HG02759 (cell line): ENCODE results near the gene MLN.

Experiments
- ATAC-seq: cut with Tn5 transposase; IDR thresholded peaks from one replicate; pipeline ENCODE4 v1.9.1; 2021; ENCODE audit warnings: mild to moderate bottlenecking, moderate library complexity; ENCODE audit not compliant: unreplicated experiment

The MLN gene

DNA sequence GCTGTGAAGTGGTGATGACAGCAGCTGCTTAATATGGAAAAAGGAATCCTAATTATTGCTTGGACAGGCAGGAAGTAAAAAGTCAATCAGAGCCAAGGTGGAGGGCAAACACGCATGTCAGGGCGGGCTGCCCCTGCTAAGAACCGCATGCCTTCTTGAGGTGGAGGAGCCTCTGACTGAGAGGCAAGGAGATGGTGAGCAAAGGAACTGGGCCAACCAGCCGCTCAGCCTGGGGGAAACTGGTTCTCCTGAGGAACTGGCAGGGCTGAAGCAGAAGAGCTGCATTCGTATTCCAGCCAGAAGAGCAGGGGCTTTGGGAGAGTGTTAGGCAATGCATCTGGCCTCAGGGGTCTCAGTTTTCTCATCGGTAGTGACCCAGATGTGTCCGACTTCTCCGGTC is 13.1 kb upstream of the MLN start:
- ATAC-seq = no peak

DNA sequence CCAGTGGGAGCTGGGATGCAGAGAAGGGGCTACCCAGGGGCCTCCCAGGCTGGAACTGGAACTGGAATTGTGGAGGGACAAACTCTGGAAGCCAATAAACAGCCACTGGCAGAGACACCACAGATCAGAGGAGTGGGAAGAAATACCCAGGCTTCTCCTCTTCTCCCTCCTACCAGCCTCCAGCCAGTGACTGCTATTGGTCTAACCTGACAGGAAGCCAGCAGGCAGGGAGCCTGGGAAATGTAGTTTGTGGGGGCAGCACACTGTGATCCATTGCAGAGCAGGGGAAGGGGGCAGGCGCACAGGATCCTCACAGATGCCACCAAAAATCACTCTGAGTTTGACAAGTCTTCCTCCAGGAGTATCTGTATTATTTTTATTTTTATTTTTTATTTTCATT is 12.1 kb upstream of the MLN start:
- ATAC-seq = no peak

DNA sequence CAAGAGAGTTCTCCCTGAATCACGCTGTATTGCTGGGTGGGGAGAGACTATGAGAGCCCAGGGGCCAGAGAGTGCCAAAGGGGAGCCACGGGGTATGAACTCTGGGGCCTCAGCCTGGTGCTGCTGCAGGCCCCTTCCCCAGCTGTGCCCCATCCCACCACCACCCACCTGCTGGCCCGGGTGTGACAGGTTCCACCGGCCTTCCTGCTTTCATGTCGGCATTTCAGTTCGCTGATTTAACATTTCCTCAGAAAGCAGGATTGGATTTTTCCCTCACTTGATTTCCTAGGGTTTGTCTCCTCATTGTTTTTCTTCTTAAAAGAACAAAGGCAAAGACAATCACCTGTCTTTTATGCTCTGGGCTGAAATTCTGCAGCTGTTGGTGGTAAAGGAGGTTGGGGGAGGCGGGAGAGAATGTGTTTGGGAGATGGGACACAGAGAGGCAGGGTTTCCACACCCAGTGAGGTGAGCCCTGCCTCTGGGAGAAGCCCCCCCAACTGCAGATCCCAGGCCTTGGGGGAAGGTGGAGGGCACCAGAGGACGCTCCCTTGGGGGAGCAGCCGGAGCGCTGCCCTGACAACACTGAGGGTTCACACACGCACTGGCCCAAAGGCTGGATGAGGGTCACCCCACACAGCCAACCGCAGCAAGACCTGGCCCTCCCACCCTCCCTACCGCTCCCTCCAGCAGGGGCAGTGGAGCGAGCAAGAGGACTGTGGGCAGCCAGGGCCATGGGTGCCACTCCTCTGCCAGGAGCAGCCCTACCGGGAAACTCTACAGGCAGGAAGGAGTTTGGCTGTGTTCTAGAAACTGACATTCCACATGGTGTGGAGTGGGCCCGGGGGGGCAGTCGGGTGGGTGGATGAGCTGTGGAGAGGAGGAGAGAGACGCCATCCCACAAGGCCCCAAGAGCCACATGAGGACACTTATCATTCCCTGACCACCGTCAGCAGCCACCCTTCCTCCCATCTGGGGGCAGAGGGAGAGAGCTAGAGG is 10.5 kb upstream of the MLN start:
- no peak for ATAC-seq

DNA sequence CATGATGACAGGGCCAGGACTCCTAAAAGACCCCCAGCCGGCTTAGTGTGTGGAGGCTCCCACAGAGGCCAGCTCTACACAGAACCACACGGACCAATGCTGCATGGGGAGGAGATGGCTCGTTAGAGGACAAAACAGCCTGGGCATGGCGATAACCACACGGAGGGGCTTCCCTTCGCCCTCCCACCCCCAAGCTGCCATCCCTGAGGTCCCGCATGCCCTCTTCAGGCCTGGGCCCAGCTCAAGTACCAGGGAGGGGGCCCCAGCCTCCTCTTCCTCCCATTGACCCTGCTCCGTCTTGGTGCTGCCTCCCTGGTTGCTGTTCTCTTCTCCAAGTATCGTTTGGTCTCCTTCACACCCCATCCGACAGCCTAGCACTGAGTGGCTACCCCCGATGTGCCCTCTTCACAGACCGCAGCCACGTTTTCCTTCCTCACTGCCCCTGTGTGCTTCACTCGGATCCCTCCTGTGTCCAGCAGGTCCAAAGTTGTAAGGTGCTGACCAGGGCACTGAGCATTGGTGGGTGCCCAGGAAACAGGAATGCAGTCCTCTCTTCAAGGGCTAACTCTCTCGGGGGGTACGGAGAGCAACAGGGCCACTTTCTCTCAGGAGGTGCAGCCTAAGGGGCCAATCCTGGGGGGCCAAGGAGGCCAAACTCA is 9.6 kb upstream of the MLN start:
- no peak for ATAC-seq

DNA sequence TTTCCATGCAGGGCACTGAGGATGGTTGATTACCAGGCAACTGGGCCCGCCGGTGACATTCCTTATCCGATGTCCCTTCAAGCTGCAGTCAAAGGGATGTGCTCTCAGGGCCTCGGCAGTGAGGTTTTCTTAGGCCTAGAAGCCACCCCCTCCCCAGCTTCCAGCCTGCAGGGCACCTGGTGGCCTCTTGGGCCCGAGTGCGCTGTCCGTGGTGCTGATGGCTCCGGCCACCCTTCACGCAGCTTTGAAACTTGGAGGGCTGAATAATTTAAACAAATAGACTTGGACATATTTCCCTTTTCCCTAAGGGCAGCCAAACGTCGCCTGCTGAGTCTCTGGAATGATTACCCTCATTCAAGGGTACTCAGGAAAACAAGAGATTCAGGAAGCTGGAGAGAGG is 8.9 kb upstream of the MLN start:
- ATAC-seq = no peak

DNA sequence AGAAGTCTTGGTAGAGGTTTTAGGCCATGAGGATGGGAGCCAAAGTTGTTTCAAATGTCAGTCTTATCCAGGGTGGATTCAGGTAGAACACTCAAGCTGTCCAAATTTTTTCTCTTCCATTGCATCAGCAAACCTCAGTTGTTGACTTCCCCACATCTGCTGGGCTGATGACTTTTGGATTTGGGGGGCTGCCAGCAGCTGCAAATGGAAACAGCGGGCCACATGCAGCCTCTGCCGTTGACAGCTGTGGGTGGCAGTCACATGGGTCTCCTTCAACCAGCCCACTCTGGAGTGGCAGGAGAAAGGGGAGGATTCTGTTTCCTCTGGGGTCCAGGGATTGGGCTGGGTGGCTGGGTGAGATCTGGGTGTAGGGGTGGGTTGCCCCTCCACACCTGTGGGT is 5.8 kb upstream of the MLN start:
- no peak for ATAC-seq

DNA sequence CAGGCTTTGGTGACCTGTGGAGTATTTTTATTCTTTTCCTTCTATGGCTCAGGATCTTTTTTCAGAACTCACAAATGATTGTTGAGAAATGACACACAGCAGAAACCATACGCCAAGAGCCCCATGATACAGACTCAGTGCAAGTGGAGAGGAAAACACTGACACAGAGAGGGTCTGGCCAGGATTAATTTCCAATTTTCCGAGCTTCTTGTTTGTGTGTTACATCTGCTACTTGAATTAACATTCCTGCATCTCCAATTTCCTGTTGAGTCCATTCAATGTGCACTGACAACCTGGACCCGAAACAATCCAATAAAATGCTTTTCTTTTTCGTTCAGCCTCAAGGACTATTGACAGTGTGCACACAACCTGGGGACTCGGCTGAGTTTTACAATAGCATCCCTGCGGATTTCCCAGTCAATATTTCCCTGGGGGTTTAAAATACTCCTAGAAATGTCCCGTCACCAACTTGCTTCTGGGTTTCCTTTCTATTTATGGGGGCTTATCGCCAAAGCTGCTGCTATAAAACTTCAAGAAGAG is 4.9 kb upstream of the MLN start:
- no peak for ATAC-seq

DNA sequence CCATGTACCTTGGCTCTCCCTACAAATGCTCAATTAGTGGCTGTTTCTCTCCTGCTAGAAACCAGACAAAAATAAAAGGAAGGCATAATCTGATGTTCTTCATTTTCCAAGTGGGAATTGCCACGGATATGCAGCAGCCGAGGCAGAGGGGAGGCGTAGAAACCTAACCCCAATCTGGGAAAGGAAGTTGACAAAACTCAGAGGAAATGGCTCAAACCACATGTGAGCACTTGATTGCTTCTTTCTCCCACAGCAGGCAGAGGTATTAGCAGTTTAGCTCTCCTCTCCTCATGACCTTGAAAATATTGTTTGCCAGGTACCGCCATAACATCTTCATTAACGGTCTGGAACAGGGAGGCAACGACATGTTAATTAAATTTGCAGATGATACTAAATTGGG is 3.8 kb upstream of the MLN start:
- ATAC-seq = no peak

DNA sequence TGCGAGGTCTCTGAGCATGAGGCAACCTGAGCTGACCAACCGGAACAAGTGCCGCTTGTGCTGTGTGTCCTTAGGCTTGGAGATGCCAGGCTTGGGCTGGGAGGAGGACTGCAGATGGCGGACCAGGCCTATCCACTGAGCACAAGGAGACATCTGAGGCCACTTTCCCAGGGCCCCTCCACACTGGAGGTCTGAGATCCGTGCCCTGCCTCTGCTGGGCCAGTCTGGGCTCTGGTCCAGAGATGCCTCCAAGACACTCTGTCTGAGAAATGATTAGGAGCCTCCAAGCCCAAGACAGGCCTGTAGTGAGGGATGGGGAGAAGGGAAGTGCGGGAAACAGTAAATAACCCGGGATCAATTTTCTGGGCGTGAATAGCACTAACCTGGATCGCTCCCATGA is 3.0 kb upstream of the MLN start:
- no peak for ATAC-seq

DNA sequence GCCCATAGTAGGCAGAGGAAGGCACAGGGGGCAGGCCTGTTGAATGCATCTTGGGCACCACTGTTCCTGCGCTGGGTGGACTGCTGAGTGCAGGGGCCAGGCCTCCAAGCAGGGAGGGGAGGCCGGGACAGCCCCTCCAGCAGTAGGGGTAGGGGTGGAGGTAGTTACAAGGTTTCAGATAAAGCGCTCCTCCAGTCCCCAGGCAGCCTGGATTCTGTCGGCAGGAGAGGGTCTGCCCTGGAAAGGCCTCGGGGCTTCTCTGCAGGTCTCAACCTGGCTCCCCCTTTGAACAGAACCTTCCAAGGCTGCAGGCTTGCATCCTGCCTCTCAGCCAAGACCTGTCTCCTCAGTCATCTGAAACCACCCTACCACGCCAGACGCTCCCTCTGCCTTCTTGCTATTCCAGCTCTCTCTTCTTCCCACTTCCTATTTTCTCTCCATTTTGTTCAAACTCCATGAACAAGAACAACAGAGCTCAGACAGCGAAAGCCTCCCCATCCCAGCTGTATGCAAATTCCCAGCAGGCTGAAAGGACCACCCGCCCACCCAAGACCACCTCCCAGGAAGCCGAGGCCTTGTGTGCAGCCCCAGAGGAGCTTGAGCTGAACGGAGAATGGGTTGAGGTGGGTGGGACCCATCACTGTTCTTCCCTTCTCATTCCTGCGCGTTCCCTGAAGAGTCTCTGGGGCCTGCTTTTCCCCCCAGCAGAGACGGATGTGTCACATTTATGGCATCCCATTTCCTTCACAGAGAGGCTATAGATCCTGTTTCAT is 1.4 kb downstream of the MLN start:
- no peak for ATAC-seq

DNA sequence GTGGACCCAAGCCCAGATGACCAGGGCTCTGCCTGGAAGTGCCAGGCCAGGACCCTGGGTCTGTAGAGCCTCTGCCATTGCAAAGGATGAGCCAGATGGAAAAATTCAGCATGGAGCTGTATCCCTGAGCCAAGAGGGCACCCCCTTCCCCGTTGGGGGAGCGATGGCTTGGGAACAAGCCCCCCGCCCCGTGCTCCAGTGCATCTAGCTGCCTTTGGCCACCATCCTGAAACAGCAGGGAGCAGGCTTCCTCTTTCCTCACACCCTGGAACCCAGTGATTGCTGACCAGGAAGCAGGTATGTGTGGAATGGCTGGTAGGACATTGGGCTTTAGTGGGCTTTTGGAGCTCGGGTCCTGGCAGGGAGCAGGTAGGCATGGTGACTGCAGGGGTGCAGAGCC is 2.2 kb downstream of the MLN start:
- no peak for ATAC-seq

DNA sequence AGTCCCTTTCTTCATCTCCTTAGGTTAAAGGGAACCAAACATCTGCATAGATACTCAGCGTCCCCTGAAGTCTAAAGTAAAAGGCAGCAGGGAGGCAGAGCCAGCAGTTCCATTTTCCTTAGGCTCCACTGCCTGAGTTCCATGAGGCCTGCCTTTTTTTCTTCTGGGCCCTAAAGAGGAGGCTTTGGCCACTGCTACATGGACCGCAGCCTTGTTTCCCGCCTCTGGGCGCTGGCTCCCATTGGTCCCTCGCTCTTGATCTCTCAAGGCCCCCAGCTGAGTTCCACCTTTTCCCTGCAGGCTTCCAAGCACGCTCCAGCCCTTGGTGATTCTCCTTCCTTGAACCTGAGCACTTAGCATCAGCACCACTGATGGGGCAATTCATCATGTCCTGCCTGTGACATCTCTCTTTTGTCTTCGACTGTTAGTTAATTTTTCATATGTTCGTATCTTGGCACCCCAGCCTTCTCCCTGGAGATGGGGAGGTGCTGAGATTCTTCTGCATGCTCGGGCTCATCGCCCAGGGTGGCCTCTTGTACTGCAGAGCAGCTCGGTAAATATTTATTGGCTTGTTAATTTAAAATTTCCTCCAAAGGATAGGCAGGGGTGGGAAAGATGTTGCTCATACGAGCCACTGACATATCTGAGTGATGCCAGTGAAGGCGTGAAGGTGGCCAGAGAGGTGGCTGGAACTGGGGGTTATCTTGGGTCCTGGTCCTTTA is 3.4 kb downstream of the MLN start:
- ATAC-seq = no peak

DNA sequence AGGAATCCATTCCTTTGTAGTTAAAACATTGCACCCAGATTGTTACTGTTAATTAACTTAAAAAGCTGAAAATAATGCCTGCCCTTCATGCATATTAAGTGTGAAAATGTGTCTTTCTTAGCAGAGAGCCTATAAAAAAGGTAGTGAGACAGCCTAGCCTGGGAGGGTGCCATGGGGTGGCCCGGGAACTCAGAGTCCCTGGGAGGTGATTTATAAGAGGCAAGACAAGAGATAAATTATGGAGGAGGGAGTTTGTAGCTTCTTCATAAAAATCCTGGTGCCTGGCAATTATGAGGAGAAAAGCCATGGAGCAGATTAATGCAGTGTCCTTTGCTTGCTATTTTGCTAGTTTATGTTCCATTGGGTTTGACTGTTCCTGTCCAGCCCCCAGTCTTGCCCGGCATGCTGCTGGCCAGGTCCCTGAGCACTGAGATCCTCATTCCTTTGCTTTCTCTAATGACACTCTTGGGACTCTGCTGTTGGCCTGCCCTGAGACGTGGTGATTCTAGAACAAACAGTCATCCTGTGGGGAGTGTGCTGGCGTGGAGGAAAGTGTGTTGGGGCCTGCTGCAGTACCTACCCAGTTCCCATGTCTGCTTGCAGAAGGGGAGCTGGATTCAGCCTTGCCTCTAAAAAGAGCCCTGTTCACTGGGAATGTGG is 4.2 kb downstream of the MLN start:
- no peak for ATAC-seq

DNA sequence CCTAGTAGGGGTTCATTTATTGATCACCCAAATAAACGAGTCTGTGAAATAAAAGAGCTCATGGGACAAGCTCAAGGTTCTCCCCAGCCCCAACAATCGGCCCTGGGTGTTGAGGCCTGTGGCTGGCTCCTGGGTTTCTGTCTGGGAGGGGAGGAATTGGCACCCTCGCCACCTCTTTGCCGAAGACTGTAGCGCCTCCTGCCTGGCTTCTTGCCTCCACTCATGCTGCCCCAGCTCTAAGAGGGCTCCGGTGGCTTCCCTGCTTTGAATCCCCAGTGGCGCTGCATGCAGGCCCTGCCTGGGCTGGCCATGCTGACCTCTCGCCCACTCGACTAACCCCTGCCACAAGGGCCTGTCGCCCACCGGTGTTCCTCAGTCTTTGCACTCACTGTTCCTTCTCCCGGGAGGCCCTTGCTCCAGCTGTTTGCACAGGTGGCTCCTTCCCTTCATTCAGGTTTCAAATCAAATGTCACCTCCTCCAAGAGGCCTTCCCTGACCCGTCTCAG is 5.4 kb downstream of the MLN start:
- ATAC-seq = no peak

DNA sequence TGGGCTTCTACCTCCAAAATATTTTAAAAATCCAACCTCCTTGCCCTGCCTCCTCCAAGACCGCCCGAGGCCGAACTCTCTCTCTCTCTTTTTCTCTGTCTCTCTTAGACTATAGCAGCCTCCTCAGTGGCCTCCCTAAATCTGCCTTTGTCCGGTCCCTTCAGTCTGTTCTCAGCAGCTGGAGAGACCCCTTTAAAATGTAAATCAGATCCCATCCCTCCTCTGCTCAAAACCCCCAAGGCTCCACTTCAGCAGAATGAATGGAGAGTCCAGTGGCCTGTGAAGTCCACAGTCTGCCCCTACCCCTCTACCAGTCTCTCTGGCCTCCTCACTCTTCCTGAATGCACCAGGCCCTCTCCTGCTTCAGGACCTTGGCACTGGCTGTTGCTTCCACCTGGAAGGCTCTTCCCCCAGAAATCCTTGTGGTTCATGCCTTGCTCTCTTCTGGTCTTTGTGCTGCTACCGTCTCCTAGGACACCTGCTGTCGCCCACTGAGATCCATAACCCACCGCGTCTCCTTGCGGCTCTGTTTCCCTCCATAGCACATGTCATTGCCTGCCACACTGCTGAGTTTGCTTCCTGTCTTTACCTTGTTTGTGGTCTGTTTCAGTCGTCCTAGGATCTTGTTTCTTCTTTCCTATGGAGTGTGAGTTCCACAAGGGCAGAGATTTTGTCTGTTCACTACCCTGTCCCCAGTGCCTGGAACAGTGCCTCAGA is 6.0 kb downstream of the MLN start:
- ATAC-seq = no peak

DNA sequence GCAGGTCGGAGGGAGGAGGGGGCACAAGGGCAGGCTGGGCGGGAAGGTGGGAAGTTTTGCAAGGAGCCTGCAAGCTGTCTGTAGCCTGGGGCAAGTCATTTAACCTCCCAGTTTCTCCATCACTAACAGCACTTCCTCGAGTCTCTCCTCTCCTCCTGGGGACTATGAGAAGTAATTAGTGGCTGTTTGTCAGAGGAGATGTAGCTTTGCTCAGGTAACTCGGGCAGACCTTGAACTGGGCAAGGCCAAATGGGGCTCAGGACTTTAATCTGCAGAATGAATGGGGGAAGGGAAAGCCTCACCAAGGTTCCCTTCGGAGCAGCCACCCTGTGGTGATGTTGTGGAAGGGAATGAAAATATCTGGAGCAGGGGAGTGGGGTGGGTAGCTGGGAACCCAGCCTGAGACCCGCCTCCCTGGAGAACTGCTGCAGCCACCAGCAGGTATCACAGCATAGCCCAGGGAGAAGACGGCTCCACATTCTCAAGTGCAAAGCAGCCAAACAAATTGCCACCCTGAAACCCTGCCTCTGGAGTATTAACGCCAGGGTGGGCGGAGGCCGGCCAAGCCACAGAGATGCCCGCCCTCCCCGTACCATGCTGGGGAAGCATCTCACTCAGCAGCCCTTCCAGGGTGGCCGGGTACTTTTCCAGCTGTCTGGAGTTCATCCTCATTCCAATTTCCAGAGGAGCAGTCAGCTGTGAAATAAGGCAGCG is 8.7 kb downstream of the MLN start:
- no peak for ATAC-seq

DNA sequence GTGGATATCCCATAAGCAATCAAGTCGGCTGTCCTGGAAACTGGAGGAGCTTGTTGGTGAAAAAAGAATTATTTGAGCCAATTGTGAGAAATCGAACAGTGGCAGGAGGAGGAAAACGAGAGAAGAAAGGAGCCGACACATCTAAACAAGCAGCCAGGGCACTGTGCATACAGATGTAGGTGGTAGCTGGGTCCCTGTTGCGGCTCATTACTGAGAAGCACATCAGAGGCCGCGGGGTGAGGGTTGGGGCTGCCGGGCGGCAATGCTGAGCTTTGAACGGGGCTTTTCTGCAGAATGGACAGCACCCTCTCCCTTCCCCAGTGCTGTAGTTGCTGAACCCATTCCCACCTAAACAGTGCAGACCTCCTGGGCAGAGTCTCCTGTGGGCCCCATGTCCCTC is 10.8 kb downstream of the MLN start:
- ATAC-seq = no peak

DNA sequence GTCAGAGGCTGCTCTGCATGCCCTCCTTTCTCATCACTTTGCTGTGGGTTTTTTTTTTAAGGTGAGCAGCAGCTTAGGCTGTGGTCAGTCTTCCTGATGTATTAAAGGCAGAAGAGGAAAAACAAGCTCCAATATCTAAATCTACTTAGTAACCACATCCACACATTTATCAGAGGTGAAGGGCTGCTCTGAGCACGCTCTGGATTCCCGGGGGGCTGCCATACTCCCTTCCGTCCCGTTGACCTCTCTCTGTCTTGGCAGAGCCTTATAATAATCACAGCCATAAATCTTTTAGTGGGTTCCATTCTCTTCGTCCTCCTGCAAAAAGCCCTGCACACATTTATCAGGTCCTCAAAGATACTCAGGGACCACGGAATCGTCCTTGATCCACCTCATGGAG is 12.2 kb downstream of the MLN start:
- no peak for ATAC-seq

DNA sequence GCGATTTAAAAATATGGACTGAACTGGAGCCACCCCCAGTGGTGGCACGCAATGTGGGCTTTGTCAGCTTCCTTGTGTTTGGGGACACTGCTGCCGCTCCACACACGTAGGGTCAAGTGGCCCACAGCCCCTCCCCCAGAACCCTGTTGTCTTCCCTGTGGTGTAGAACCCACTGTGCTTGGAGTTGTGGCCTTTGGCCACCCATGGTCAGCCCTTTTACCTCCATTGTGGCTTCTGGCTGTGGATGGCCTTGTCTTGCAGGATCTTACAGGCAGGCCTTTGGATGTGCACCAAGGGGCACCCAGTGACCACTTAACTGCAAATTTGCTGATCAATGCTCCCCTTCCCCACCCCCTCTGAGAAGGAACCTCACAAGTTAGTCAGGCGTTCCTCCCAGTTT is 12.9 kb downstream of the MLN start:
- no peak for ATAC-seq
